Measurements from ENCODE around the gene THG1L. TPM values are rescaled to one million over a fixed set of nuclear protein-coding genes. Genes with fewer than 3 reads are reported as not detected.
A peak's percentile ranks its signal among the peaks of the same experiment; 100 is the strongest.

THG1L gene
- total RNA-seq, 1 donor, result 29.1 TPM

- no peak for DNase-seq (ENCODE audit: low read depth in 2 of 3, low spot score in 2 of 3)
These were observed 19.1 kb downstream of the THG1L start for GRCh38 chr5:157750320-157750719.

GRCh38 chr5:157756122-157756521 lies 24.9 kb downstream of the THG1L start:
- DNase-seq (ENCODE audit: low read depth in 2 of 3, low spot score in 2 of 3), result no peak

GRCh38 chr5:157758706-157759105 lies 27.5 kb downstream of the THG1L start:
- DNase-seq (ENCODE audit: low read depth in 2 of 3, low spot score in 2 of 3), result no peak

- peak in 2 of 3 donors; percentile 39 to 66 for DNase-seq (ENCODE audit: low read depth in 2 of 3, low spot score in 2 of 3)
These were observed 30.7 kb downstream of the THG1L start for GRCh38 chr5:157761690-157762621.

GRCh38 chr5:157764531-157764930 lies 33.3 kb downstream of the THG1L start:
- no peak for DNase-seq (ENCODE audit: low read depth in 2 of 3, low spot score in 2 of 3)

GRCh38 chr5:157766442-157766841 lies 35.2 kb downstream of the THG1L start:
- no peak for DNase-seq (ENCODE audit: low read depth in 2 of 3, low spot score in 2 of 3)

GRCh38 chr5:157766902-157767301 lies 35.7 kb downstream of the THG1L start:
- DNase-seq (ENCODE audit: low read depth in 2 of 3, low spot score in 2 of 3), result no peak

GRCh38 chr5:157767689-157768088 lies 36.5 kb downstream of the THG1L start:
- DNase-seq (ENCODE audit: low read depth in 2 of 3, low spot score in 2 of 3), result no peak

- DNase-seq (ENCODE audit: low read depth in 2 of 3, low spot score in 2 of 3), result no peak
These were observed 39.4 kb downstream of the THG1L start for GRCh38 chr5:157770665-157771064.

GRCh38 chr5:157772127-157772526 lies 40.9 kb downstream of the THG1L start:
- no peak for DNase-seq (ENCODE audit: low read depth in 2 of 3, low spot score in 2 of 3)

GRCh38 chr5:157778121-157778805 lies 47.0 kb downstream of the THG1L start:
- DNase-seq (ENCODE audit: low read depth in 2 of 3, low spot score in 2 of 3), result no peak

- no peak for DNase-seq (ENCODE audit: low read depth in 2 of 3, low spot score in 2 of 3)
These were observed 48.0 kb downstream of the THG1L start for GRCh38 chr5:157779221-157779620.

GRCh38 chr5:157785801-157786200 lies 54.6 kb downstream of the THG1L start:
- DNase-seq (ENCODE audit: low read depth in 2 of 3, low spot score in 2 of 3), result no peak

Small RNAs within 50 kb of the gene (small RNA-seq; reads per million reads assigned to genes)
- gene AC026407.1, result not detected

Other genes starting within 250 kb of the THG1L start
- 2.2 TPM for gene ADAM19, start 155.6 kb upstream of the THG1L start, total RNA-seq
- gene SOX30, start 79.0 kb upstream of the THG1L start, total RNA-seq, result under 0.01 TPM
- not detected for gene C5orf52, start 59.9 kb upstream of the THG1L start, total RNA-seq
- 2.4 TPM for gene LSM11, start 12.3 kb downstream of the THG1L start, total RNA-seq
- gene CLINT1, start 127.7 kb downstream of the THG1L start, total RNA-seq, result 181 TPM

All from hematopoietic multipotent progenitor cell (in vitro differentiated cells).